Activated naive CD4-positive, alpha-beta T cell treated with anti-CD3 and anti-CD28 coated beads, Interleukin-2, amount 50 U/mL, for 72 hours (primary cell): ENCODE data around the gene CLEC4F. TPM values are rescaled to one million over a fixed set of nuclear protein-coding genes. Genes with fewer than 3 reads are reported as not detected.

Experiments
- ATAC-seq, 2 donors: fragments of 150-1000 bp; cut with Tn5 transposase; 2 replicates each; pipeline ENCODE4 v1.10.0; 2021; ENCODE audit warnings: mild to moderate bottlenecking in 2 of 2, moderate library complexity in 2 of 2
- DNase-seq, 2 donors: peaks; one replicate each; pipeline ENCODE4 v3.0.0; 2021 to 2022; ENCODE audit warnings: low spot score in 2 of 2
- H3K27ac Mint-ChIP-seq, 2 donors: one replicate each; pipeline ENCODE4 v1.8.0; 2022; ENCODE audit warnings: mild to moderate bottlenecking in 2 of 2, mixed read lengths in 2 of 2
- H3K36me3 Mint-ChIP-seq, 2 donors: one replicate each; pipeline ENCODE4 v1.8.0; 2022; ENCODE audit warnings: mixed read lengths in 2 of 2
- H3K9me3 Mint-ChIP-seq, 2 donors: one replicate each; pipeline ENCODE4 v1.8.0; 2022; ENCODE audit warnings: mixed read lengths in 2 of 2
- total RNA-seq, 2 donors: library from RNA; stranded (reverse); gene quantifications; one replicate each; pipeline ENCODE4 v1.2.3, GENCODE V29; 2022

Gene CLEC4F
- total RNA-seq, 2 donors from 2014 or later = 3.7 TPM; not detected in 1

- ATAC-seq = no peak
- DNase-seq = no peak
- Mint-ChIP-seq H3K27ac (peak overlapping the region; percentile 10 to 48), H3K9me3 (peaks cover 0 to 5% of the 10 kb centered on the region in 2 donors), H3K36me3 (peaks cover 0 to 11% of the 10 kb centered on the region in 2 donors)
Observed at GRCh38 chr2:70830366-70830765, 10.0 kb upstream of the CLEC4F start.

DNA sequence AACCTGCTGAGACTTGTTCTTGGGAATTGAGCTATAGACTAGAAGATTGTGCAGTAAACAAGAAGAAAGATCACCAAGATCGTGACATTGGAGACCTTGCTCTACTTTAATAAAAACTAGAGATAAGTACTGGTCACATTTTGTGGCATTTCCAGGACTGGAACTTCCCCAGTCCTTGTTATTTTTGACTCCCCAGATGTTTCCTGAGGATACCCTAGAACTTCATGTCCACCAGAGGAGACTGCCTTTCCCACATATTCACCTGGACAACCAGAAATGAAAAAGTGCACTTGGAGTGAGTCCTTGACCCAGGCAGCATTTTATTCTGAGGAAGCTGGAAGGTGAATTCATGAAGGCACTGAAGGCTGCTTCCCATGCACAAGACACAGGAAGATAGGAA lies 9.5 kb upstream of the CLEC4F start:
- DNase-seq = no peak
- H3K9me3 Mint-ChIP-seq = peaks cover 0 to 5% of the 10 kb centered on the region in 2 donors

DNA sequence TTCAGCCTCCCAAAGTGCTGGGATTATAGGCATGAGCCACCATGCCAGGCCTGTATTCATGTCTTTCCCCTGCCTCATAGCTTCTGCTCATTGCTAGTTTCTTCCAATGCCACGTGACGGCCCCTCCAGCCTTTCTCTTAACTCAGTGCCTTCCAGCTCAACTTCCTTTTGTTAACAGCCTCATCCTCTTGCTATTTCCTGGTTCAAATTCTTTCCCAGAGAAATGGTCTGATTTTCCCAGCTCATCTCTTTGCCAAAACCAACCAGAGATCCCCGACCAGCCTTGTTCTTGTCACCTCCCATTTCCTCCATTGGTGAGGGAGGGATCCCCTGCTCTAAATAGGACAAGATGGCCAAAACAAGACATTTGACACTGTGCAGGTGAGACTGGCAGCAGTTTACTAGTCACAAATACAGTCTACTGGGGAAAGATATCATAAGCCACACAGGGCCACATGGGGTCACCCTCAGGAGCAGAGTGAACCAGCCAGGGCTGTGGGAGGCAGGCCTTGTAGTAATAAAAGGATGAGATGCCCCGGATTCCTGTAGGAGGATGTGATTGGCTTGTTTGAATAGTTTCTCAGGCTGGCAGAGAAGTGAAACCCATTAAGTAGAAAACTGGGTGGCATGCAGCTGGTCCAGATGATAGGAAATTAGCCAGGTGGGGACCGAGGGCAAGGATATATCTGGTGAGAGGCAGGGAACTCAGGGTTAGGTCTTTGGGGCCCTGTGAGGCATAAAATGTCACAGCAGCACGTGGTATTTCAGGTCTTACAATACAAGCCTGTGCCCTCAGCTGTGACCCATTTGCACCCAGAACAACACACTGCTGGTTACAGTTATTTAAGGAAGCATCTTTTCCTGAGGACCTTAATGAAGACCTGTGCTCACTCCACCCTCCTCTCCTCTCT lies 8.8 kb upstream of the CLEC4F start:
- Mint-ChIP-seq H3K36me3 (peaks cover 0 to 11% of the 10 kb centered on the region in 2 donors), H3K9me3 (peaks cover 0 to 5% of the 10 kb centered on the region in 2 donors), H3K27ac (peak overlapping the region; percentile 10 to 85)
- ATAC-seq (no peak), DNase-seq (no peak)

More for the DNA sequence above, 9.5 kb upstream of the CLEC4F start:
- peak overlapping the region; percentile 10 to 85 for H3K27ac Mint-ChIP-seq
- no peak for ATAC-seq
- peaks cover 0 to 11% of the 10 kb centered on the region in 2 donors for H3K36me3 Mint-ChIP-seq

DNA sequence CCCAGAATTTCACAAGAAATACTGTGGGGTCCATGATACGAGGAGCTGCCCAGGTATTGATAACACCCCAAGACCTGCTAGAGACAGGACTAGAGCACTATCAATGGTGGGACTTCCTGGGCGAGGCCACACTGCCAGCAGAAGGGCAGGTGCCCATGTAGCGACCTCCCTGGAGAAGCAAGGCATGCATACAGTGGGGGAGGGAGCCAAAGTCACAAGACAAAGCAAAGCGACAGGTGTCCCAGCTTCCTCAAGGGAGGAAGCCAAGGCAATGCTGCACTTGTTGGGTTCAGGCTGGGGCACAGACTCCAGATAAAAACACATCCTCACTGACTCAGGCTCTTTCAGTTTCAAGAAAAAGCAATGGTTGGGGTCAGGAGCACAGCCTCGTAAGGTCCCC lies 7.7 kb upstream of the CLEC4F start:
- ATAC-seq (no peak), DNase-seq (no peak)
- Mint-ChIP-seq H3K9me3 (peaks cover 0 to 5% of the 10 kb centered on the region in 2 donors), H3K27ac (peak overlapping the region in 1 of 2 donors; percentile 62), H3K36me3 (peaks cover 0 to 12% of the 10 kb centered on the region in 2 donors)

DNA sequence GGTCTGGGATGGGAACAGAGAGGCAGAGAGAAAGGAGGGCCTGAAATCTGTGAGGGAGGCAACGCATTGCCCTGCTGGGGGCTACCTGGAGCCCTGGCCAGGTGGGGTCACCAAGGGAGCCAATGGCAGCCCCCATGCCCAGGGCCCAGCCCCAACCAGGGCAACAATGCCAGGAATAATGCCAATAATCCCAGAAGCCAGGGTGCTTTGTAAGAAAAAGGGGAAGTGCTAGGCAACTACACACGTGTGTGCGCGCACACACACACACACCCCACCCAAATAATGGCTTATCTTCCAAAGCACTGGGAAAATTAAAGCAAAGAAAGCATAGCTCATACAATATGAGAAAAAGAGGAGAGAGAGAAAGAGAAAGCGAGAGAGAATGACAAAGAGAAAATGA lies 7.0 kb upstream of the CLEC4F start:
- peaks cover 0 to 9% of the 10 kb centered on the region in 2 donors for H3K9me3 Mint-ChIP-seq
- peaks cover 0 to 19% of the 10 kb centered on the region in 2 donors for H3K36me3 Mint-ChIP-seq
- H3K27ac Mint-ChIP-seq = peak overlapping the region; percentile 73 to 97
- no peak for DNase-seq
- no peak for ATAC-seq

GRCh38 chr2:70826696-70827350 lies 6.4 kb upstream of the CLEC4F start:
- DNase-seq (no peak), ATAC-seq (peak; percentile 74 to 88)
- peak overlapping the region; percentile 73 to 97 for H3K27ac Mint-ChIP-seq
- H3K9me3 Mint-ChIP-seq = peaks cover 0 to 9% of the 10 kb centered on the region in 2 donors
- H3K36me3 Mint-ChIP-seq = peaks cover 0 to 20% of the 10 kb centered on the region in 2 donors

DNA sequence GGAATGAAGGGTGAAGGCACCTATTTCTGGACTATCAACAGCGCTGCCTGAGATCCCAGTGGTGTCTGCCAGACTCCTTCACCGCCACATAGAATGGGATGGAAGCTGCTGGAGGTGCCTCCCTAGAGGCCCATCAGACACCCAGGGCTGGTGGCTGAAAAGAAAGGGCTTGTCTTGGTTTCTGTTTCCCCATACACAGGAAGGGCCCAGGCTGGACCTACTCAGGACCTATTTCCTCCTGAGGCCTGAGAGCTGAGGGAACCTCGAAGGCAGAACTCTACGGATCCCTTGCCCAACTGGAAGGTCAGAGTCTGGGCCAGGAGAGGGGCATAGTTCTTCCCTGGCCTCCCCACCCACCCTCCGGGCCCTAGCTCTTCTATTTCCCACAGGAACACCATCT lies 2.9 kb upstream of the CLEC4F start:
- ATAC-seq (no peak), DNase-seq (no peak)
- H3K27ac Mint-ChIP-seq = no peak overlapping the region
- peaks cover 0 to 9% of the 10 kb centered on the region in 2 donors for H3K36me3 Mint-ChIP-seq
- H3K9me3 Mint-ChIP-seq = peaks cover 0 to 5% of the 10 kb centered on the region in 2 donors

GRCh38 chr2:70822843-70823242 lies 2.4 kb upstream of the CLEC4F start:
- H3K9me3 Mint-ChIP-seq = peaks cover 0 to 5% of the 10 kb centered on the region in 2 donors
- H3K36me3 Mint-ChIP-seq = peaks cover 0 to 9% of the 10 kb centered on the region in 2 donors
- ATAC-seq = no peak
- no peak for DNase-seq
- peak overlapping the region in 1 of 2 donors; percentile 51 for H3K27ac Mint-ChIP-seq

GRCh38 chr2:70817284-70817954 lies 3.0 kb downstream of the CLEC4F start:
- peaks cover 0 to 5% of the 10 kb centered on the region in 2 donors for H3K9me3 Mint-ChIP-seq
- H3K27ac Mint-ChIP-seq = peak overlapping the region; percentile 41 to 78
- DNase-seq = peak in 1 of 2 donors; percentile 25
- ATAC-seq = peak; percentile 51 to 87
- peaks cover 0 to 15% of the 10 kb centered on the region in 2 donors for H3K36me3 Mint-ChIP-seq

DNA sequence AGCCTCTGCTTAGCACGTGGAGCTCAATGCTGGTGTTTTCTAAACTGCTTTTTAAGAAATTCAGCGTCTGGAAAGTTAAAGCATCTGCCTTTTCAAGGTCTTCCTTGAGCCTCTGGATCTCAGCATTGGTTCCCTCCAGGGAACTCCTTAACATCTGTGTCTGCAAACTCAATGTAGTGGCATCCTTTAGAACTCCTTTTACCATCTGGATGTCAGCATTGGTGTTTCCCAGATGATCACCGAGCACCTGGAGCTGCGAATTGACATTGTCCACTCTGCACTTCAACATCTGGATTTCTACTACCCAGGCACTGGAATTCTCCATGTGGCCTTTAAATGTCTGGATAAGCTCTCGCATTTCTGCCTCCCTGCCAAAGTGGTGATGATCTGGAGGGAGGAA lies 3.7 kb downstream of the CLEC4F start:
- no peak for ATAC-seq
- Mint-ChIP-seq H3K9me3 (peaks cover 0 to 5% of the 10 kb centered on the region in 2 donors), H3K36me3 (peaks cover 0 to 14% of the 10 kb centered on the region in 2 donors), H3K27ac (peak overlapping the region; percentile 41 to 78)
- no peak for DNase-seq

- no peaks in the 10 kb centered on the region for H3K36me3 Mint-ChIP-seq
- DNase-seq = no peak
- H3K9me3 Mint-ChIP-seq = peaks cover 0 to 5% of the 10 kb centered on the region in 2 donors
- no peak overlapping the region for H3K27ac Mint-ChIP-seq
- ATAC-seq = no peak
Observed at GRCh38 chr2:70808983-70809958, 11.1 kb downstream of the CLEC4F start.

- no peak for DNase-seq
- no peak for ATAC-seq
- Mint-ChIP-seq H3K9me3 (peaks cover 0 to 1% of the 10 kb centered on the region in 2 donors), H3K36me3 (no peaks in the 10 kb centered on the region), H3K27ac (no peak overlapping the region)
Observed at GRCh38 chr2:70807828-70808118, 12.6 kb downstream of the CLEC4F start.

GRCh38 chr2:70807102-70807827 lies 13.1 kb downstream of the CLEC4F start:
- Mint-ChIP-seq H3K9me3 (no peaks in the 10 kb centered on the region), H3K36me3 (no peaks in the 10 kb centered on the region), H3K27ac (no peak overlapping the region)
- DNase-seq (no peak), ATAC-seq (no peak)

GRCh38 chr2:70806620-70807019 lies 13.8 kb downstream of the CLEC4F start:
- Mint-ChIP-seq H3K36me3 (no peaks in the 10 kb centered on the region), H3K27ac (no peak overlapping the region), H3K9me3 (no peaks in the 10 kb centered on the region)
- DNase-seq (no peak), ATAC-seq (no peak)

GRCh38 chr2:70806013-70806412 lies 14.4 kb downstream of the CLEC4F start:
- H3K36me3 Mint-ChIP-seq = no peaks in the 10 kb centered on the region
- DNase-seq = no peak
- no peak for ATAC-seq
- no peak overlapping the region for H3K27ac Mint-ChIP-seq
- no peaks in the 10 kb centered on the region for H3K9me3 Mint-ChIP-seq
